HG02943 (cell line): ENCODE results near the gene PAM16.
"Not testable (repeated sequence)": the region's sequence is repeated elsewhere in the genome, so short reads cannot be mapped to it uniquely, and the experiment has no call there.

Experiments used
- ATAC-seq: cut with Tn5 transposase; IDR thresholded peaks from one replicate; pipeline ENCODE4 v1.9.1; 2021; ENCODE audit warnings: mild to moderate bottlenecking, low read depth, moderate library complexity; ENCODE audit not compliant: unreplicated experiment

Gene PAM16

GRCh38 chr16:4337540-4338088 lies 13.5 kb downstream of the PAM16 start:
- no peak for ATAC-seq

- ATAC-seq: no peak
These were observed 14.2 kb downstream of the PAM16 start for GRCh38 chr16:4336701-4337539.

DNA sequence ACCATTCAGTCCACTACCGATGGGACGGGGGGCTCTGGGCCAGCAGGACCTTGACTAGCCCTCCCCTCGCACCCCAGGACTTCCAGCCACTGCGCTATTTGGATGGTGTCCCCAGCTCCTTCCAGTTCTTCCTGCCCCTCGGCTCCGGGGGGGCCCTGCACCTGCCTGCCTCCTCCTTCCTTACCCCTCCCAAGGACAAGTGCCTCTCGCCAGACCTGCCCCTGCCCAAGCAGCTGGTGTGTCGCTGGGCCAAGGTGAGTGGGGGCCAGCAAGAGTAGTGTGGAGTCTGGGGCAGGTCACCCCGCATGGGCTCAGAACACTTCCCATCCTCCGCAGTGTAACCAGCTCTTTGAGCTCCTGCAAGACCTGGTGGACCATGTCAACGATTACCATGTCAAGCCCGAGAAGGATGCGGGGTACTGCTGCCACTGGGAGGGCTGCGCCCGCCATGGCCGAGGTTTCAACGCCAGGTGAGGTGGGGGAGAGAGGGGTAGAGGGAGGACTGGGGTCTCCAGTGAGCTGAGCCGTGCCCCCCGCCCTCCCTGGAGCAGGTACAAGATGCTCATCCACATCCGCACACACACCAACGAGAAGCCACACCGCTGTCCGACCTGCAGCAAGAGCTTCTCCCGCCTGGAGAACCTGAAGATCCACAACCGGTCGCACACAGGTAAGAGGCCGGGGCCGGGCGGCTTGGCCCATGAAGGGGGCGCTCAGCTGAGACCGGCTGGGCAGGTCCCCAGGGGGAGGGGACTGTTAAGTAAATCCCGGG lies 16.2 kb downstream of the PAM16 start:
- ATAC-seq: no peak

- ATAC-seq: not testable (repeated sequence)
These were observed 17.4 kb downstream of the PAM16 start for GRCh38 chr16:4333714-4334113.

GRCh38 chr16:4333308-4333638 lies 17.8 kb downstream of the PAM16 start:
- ATAC-seq: no peak

GRCh38 chr16:4332623-4333307 lies 18.4 kb downstream of the PAM16 start:
- no peak for ATAC-seq

GRCh38 chr16:4332083-4332482 lies 19.0 kb downstream of the PAM16 start:
- no peak for ATAC-seq

DNA sequence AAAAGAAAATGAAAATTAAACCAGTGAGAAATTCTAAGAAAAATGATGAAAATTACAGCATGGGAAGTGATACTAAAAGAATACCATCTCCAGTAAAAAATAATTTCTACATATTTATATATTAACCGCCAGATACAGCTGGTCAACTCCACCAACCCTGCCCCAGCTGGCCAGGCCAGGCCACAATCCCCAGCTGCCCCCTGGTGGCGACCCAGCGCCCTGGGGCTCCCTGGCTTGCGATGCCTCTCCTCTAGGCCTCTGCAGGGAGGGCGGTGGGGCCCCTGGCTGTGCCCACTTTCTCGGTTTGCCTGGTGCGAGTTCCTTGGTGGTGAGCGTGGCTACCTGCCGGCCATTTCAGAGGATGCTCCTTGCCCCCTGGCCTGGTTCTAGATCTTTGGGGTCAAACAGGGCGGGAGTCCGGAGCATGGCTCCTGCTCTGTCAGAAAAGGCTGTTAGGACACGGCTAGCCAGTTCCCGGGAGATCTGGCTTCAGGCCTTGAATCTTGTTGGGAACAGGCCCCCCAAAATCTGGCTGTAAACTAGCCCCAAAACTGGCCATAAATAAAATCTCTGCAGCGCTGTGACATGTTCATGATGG lies 20.7 kb downstream of the PAM16 start:
- no peak for ATAC-seq

DNA sequence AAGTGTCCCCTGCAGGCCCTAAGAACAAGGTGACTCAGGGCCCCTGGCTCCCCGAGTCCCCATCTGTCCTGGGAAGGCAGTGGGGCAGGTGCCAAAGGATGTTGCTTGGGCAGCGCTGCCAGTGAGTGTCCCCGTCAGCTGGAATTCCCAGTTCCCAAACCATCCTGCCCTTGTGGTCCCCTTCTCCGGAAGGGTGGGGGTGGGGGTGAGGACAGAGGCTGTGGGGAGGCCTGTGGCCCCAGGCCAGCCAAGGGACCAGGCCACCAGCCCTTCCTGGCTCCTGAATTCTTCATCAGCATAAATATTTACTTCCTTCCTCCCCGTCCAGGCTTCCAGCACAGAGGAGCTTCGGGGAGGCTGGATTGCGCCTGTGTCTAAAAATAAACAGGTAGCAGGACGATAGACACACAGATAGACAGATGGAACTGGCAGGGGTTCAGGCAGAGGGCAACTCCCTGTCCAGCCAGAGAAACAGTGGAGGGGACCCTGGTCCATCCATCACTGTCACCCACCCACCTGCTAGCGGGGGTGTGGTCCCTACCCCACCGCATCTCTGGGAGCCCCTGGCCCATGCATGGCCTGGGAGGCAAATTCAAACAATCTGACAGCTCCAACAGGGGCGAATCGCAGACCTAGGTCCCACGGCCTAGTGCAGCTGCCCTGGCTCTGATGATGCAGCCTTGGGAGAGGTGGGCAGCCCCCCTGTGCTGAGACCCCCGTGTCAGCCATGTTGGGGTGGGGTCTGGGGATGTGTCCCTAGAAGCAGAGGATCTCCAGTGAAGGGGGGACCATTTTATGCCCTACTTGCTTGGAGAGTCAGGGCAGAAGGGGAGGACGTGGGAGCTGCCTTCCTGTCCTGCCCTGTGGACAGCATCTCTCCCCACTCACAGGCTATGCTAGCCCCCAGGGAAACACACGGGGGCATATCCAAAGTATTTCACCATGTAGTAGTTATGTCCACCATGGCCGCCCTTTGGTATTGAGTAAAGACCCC lies 22.0 kb downstream of the PAM16 start:
- ATAC-seq: no peak

DNA sequence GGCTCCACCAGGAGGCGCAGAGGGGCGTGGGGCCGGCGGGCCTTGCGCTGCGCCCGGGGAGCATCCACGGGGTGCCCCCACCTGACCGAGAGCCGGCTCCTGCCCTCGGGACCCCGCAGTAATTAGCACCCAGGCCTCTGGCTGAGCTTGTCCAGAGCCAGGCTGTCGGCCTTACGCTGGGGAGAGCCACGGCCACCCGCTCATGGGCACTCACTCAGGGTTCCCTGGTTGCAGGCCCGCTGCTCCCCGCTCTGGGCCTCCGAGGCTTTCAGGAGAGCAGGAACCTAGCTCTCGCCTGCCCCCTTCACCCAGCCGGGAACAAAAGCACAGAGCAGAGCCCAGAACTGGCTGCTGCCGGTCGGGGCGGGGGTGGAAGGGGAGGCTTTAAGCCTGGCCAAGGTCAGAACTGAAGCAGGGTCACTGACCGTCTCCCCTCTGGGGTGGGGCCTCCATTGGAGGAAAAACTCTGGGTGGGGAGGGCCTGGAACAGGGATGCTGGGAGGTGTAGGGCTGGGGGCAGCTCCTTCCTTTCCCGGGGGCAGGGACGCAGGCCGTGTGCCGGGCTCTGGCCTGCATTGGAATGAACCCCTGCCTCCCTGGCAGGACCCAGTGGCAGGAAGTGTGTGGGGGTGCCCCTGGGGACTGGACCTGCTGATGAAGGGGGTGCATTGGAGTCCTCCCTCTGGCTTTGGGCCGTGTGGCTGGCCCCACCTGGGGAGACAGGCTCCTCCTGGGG lies 22.9 kb downstream of the PAM16 start:
- ATAC-seq: no peak

DNA sequence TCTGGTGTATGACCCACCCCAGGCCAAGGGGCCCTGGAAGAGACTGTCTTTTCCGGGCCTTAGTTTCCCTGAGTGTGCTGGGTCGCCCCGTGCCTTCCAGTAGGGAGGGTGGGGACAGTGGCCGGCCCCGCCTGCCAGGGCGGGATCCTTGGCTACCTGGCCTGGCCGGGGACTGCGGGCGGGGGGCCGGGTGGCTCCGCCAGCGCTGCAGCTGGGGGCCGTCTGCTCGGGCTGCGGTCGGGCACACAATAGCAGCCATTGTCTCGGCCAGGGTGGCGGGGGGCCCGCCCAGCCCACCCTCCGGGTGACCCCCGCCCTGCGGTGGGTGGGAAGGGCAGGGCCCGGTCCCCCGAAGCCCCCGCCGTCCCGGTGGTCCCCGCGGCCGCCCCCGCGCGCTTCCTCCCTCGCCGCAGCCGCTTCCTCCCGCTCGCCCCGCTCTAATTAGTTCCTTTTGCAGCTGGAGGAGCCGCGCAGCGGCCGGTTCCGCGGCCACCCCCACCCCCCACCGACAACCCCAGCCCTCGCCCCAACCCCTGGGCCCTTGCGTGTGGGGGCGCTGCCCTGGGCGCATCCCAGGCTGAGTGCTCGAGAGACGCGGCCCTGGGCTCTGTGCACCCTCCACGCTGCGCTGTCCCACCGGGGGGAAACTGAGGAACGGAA lies 23.6 kb downstream of the PAM16 start:
- ATAC-seq: no peak

- ATAC-seq: no peak
These were observed 25.8 kb downstream of the PAM16 start for GRCh38 chr16:4325253-4325758.

- ATAC-seq: no peak
These were observed 26.4 kb downstream of the PAM16 start for GRCh38 chr16:4324492-4325252.

DNA sequence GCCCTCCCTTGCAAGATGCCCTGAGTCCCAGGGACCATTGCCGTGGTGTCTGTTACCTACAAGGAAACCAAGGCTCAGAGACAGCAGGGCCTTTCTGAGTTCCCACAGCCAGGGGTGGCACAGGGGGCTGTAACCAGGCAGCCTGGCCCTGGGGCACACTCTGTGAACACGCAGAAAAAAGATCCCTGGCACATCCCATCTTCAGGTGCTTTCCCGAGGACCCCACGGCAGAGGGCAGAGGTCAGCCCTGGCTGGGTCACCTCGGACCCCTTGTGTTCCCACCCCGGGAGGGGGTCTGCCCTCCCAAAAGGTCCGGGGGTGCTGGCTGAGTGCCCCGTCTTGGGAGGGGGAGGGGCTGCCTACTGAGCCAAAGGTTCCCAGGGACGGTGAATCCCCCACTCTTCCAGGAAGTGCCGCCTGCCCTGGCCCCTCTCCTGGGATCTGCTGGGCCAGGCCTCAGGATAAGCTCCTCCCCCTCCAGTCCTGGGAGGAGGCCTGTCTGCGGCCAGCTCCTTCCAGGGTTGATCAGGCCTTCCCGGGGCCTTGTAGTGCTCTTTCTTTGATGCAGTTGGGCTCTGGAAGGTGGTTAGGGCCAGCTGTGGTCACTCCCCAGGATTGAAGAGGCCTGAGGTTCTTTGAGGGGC lies 27.2 kb downstream of the PAM16 start:
- ATAC-seq: no peak

- ATAC-seq: no peak
These were observed 27.9 kb downstream of the PAM16 start for GRCh38 chr16:4323071-4323844.
